ENCODE results near the gene SPATA3. TPM values are rescaled to one million over a fixed set of nuclear protein-coding genes. Genes with fewer than 3 reads are reported as not detected.
A peak's percentile ranks its signal among the peaks of the same experiment; 100 is the strongest.

SPATA3 gene
- total RNA-seq, 1 experiment from 2014 or later: not detected

DNA sequence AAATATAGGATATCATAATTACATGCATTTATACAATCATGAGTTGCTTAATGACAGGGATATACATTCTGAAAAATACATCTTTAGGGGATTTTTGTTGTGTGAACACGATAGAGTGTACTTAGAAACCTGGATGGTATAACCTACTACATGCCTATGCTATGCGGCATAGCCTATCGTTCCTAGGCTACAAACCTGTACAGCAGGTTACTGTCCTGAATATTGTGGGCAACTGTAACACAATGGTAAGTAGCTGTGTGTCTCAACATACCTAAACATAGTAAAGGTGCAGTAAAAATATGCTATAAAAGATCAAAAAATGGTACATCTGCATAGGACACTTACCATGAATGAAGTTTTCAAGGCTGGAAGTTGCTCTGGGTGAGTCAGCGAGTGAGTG is 47.9 kb downstream of the SPATA3 start:
- no peak for DNase-seq
- no peak overlapping the region for H3K27ac Mint-ChIP-seq (ENCODE audit: unreplicated experiment)
- peaks cover 37% of the 10 kb centered on the region for H3K27me3 Mint-ChIP-seq (ENCODE audit: unreplicated experiment)
- TF ChIP-seq, protein P1, sequence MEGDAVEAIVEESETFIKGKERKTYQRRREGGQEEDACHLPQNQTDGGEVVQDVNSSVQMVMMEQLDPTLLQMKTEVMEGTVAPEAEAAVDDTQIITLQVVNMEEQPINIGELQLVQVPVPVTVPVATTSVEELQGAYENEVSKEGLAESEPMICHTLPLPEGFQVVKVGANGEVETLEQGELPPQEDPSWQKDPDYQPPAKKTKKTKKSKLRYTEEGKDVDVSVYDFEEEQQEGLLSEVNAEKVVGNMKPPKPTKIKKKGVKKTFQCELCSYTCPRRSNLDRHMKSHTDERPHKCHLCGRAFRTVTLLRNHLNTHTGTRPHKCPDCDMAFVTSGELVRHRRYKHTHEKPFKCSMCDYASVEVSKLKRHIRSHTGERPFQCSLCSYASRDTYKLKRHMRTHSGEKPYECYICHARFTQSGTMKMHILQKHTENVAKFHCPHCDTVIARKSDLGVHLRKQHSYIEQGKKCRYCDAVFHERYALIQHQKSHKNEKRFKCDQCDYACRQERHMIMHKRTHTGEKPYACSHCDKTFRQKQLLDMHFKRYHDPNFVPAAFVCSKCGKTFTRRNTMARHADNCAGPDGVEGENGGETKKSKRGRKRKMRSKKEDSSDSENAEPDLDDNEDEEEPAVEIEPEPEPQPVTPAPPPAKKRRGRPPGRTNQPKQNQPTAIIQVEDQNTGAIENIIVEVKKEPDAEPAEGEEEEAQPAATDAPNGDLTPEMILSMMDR (IDR thresholded peaks at IDR 0.05; ENCODE audit: unreplicated experiment): no peak
- H3K4me1 Mint-ChIP-seq (ENCODE audit: low read depth, unreplicated experiment): no peaks in the 10 kb centered on the region
- no peak overlapping the region for H3K4me3 Mint-ChIP-seq (ENCODE audit: low read depth, unreplicated experiment)
- BruUV-seq (replicated peaks): no TSS peak
- no peaks in the 10 kb centered on the region for H3K9me3 Mint-ChIP-seq (ENCODE audit: low read depth, unreplicated experiment)
- H3K36me3 Mint-ChIP-seq (ENCODE audit: insufficient read depth, unreplicated experiment): no peaks in the 10 kb centered on the region
- intact Hi-C loops (cut with micrococcal nuclease; ENCODE audit: unreplicated experiment): no loop called here
- CTCF ChIA-PET: interaction anchor here (0.7 kb wide), 1 partner anchor 654 kb away, joined by 6 read pairs; no protein-coding TSS in a partner anchor

DNA sequence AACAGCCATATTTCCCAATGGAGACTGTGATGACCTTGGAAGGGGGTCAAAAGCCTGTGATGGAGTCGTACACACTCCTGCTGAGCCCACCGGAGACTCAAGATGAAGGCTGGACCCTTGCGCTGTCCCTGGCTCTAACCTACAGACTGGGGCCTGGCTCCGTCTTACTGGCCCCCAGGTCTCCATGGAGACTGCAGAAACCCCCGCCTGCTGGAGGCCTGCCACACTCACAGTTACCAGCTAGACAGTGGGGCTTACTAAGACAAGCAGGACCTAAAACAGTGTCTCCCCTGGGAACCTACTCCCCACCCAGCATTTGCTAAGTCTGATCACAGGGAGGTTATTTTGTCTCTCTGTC is 51.0 kb downstream of the SPATA3 start:
- no peaks in the 10 kb centered on the region for H3K9me3 Mint-ChIP-seq (ENCODE audit: low read depth, unreplicated experiment)
- no peak overlapping the region for H3K27ac Mint-ChIP-seq (ENCODE audit: unreplicated experiment)
- no peak overlapping the region for H3K4me3 Mint-ChIP-seq (ENCODE audit: low read depth, unreplicated experiment)
- TF ChIP-seq, protein P1 (IDR thresholded peaks at IDR 0.05; ENCODE audit: unreplicated experiment): no peak
- CTCF ChIA-PET: no interaction called here
- no peaks in the 10 kb centered on the region for H3K4me1 Mint-ChIP-seq (ENCODE audit: low read depth, unreplicated experiment)
- no TSS peak for BruUV-seq (replicated peaks)
- H3K36me3 Mint-ChIP-seq (ENCODE audit: insufficient read depth, unreplicated experiment): no peaks in the 10 kb centered on the region
- H3K27me3 Mint-ChIP-seq (ENCODE audit: unreplicated experiment): peaks cover 6% of the 10 kb centered on the region
- intact Hi-C loops (cut with micrococcal nuclease; ENCODE audit: unreplicated experiment): no loop called here
- DNase-seq: no peak

GRCh38 chr2:231047274-231047922 is 51.5 kb downstream of the SPATA3 start:
- intact Hi-C loops (cut with micrococcal nuclease; ENCODE audit: unreplicated experiment): no loop called here
- BruUV-seq (replicated peaks): no TSS peak

DNA sequence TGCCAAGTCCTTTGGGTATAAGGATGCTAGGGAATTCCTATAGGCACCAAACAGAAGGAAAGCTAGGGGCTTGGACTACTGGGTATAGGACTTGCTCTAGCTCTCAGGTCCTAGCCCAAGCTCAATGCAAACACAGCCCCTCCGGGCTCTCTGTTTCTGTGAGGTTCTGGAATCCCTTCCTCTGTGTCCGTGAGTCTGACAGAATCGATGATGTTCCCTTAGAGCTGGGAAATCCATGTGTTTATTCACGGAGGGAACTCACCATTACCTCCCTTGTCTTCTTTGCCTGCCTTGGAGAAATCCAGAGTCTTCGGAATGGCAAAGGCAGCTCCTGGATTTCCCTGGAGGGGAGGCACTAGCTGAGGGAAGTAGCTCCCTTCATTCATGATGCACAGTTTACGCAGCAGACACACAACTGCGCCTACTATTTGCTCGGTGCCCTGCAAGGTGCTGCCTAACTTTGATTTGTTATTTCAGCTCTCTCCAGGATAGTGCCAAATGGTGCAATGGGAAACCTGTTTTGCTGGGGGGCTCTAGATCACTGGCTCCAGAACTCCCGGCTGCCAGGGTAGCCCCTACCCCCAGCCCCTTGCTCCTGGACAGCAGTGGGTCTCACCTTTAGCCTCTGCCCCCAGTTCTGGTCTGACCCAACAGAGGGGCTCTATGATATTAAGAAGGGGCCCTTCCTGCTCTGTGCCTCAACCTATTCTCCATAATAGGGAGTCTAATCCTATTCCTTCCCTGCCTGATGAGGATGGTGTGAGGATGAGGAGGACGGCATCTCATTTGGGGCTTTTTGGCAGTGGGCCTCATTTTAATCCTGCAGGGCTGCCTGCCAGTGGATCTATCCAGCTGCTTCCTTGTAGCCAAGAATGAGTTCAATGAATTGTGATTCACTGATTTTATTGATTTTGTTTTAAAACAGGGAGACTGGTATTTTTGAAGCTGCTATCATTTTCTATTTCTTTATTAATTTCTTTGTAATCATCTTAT is 52.3 kb downstream of the SPATA3 start:
- Mint-ChIP-seq H3K27ac (ENCODE audit: unreplicated experiment) (no peak overlapping the region), H3K4me1 (ENCODE audit: low read depth, unreplicated experiment) (peaks cover 3% of the 10 kb centered on the region), H3K36me3 (ENCODE audit: insufficient read depth, unreplicated experiment) (peaks cover 8% of the 10 kb centered on the region), H3K27me3 (ENCODE audit: unreplicated experiment) (peaks cover 2% of the 10 kb centered on the region), H3K4me3 (ENCODE audit: low read depth, unreplicated experiment) (no peak overlapping the region), H3K9me3 (ENCODE audit: low read depth, unreplicated experiment) (no peaks in the 10 kb centered on the region)
- no TSS peak for BruUV-seq (replicated peaks)
- no peak for DNase-seq
- intact Hi-C loops (cut with micrococcal nuclease; ENCODE audit: unreplicated experiment): no loop called here
- TF ChIP-seq, protein P1 (IDR thresholded peaks at IDR 0.05; ENCODE audit: unreplicated experiment): no peak
- CTCF ChIA-PET: interaction anchor here (0.6 kb wide), 1 partner anchor 56 kb away, joined by 6 read pairs; no protein-coding TSS in a partner anchor

More at GRCh38 chr2:231047274-231047922, 51.5 kb downstream of the SPATA3 start:
- H3K27ac Mint-ChIP-seq (ENCODE audit: unreplicated experiment): no peak overlapping the region
- H3K27me3 Mint-ChIP-seq (ENCODE audit: unreplicated experiment): peaks cover 1% of the 10 kb centered on the region
- no peaks in the 10 kb centered on the region for H3K36me3 Mint-ChIP-seq (ENCODE audit: insufficient read depth, unreplicated experiment)
- no peak overlapping the region for H3K4me3 Mint-ChIP-seq (ENCODE audit: low read depth, unreplicated experiment)
- H3K9me3 Mint-ChIP-seq (ENCODE audit: low read depth, unreplicated experiment): no peaks in the 10 kb centered on the region
- CTCF ChIA-PET: no interaction called here
- peak; percentile 22 for DNase-seq
- TF ChIP-seq, protein P1 (IDR thresholded peaks at IDR 0.05; ENCODE audit: unreplicated experiment): no peak
- H3K4me1 Mint-ChIP-seq (ENCODE audit: low read depth, unreplicated experiment): no peaks in the 10 kb centered on the region

All from Calu3 (cell line).